Panc1 (cell line): Measurements from ENCODE around the gene TRIM44. TPM values are rescaled to one million over a fixed set of nuclear protein-coding genes. Genes with fewer than 3 reads are reported as not detected.
"Not testable (repeated sequence)": the region's sequence is repeated elsewhere in the genome, so short reads cannot be mapped to it uniquely, and the experiment has no call there.

Experiments
- ATAC-seq: fragments of 200-7000 bp; cut with Tn5 transposase; 2 replicates; pipeline ENCODE4 v1.9.1; 2020; ENCODE audit warnings: mild to moderate bottlenecking, moderate library complexity
- BruUV-seq: library from RNA; stranded (reverse); fragments of 400-500 nt; replicated peaks from 2 replicates; lab custom pipeline; 2021; lab: Mats Ljungman, UMichigan
- CTCF ChIA-PET: fragments of 300-600 bp; sonication (Branson Sonifier 250); formaldehyde crosslinking; loops from one replicate; lab custom pipeline; 2022; ENCODE audit warnings: antibody characterized with exemption; lab: Charles Lee
- POLR2A ChIA-PET: fragments of 300-600 bp; sonication (Branson Sonifier 250); formaldehyde crosslinking; loops from one replicate; lab custom pipeline; 2022; ENCODE audit warnings: antibody characterized with exemption; lab: Charles Lee
- DNase-seq: peaks from one replicate; pipeline ENCODE4 v3.0.0-alpha.2; 2010; ENCODE audit warnings: low read depth, low spot score
- H3K27ac ChIP-seq: 2 replicates; pipeline ENCODE4 v1.5.1; 2011; ENCODE audit warnings: mild to moderate bottlenecking, low read length, inconsistent platforms
- H3K27me3 ChIP-seq: fragments of 200-500 bp; sonication (Bioruptor generic); 2 replicates; pipeline ENCODE4 v1.6.0; 2014; ENCODE audit warnings: low read length, inconsistent platforms; ENCODE audit not compliant: control insufficient read depth, insufficient read depth
- H3K36me3 ChIP-seq: fragments of 200-500 bp; sonication (Bioruptor generic); 2 replicates; pipeline ENCODE4 v1.5.1; 2014; ENCODE audit warnings: inconsistent platforms, mild to moderate bottlenecking, low read length, moderate library complexity; ENCODE audit not compliant: control insufficient read depth, insufficient read depth
- H3K4me1 ChIP-seq: 2 replicates; pipeline ENCODE4 v1.5.1; 2011; ENCODE audit warnings: inconsistent platforms, mild to moderate bottlenecking, low read length, moderate library complexity; ENCODE audit not compliant: control insufficient read depth, insufficient read depth
- H3K4me3 ChIP-seq, 2 experiments: 2 replicates each; pipeline ENCODE4 v1.5.1; 2011 to 2012; ENCODE audit warnings: low read depth in 2 of 2, low read length in 2 of 2, mild to moderate bottlenecking in 2 of 2, inconsistent platforms in 1 of 2, moderate library complexity in 1 of 2
- H3K9me3 ChIP-seq: fragments of 200-500 bp; sonication (Bioruptor generic); 2 replicates; pipeline ENCODE4 v1.5.1; 2014; ENCODE audit warnings: low read depth, mild to moderate bottlenecking, inconsistent platforms, low read length, moderate library complexity; ENCODE audit not compliant: control insufficient read depth, insufficient read depth
- POLR2AphosphoS5 ChIP-seq: IDR thresholded peaks from 2 replicates; pipeline ENCODE4 v1.6.1; 2012; ENCODE audit warnings: mild to moderate bottlenecking, low read depth, low read length, moderate library complexity
- SIN3A ChIP-seq: IDR thresholded peaks from 2 replicates; pipeline ENCODE4 v1.6.1; 2012; ENCODE audit warnings: low read depth, mild to moderate bottlenecking, low read length, moderate library complexity, borderline replicate concordance; ENCODE audit not compliant: insufficient read depth
- TCF7L2 ChIP-seq: IDR thresholded peaks from 2 replicates; pipeline ENCODE4 v1.6.1; 2011; ENCODE audit warnings: mild to moderate bottlenecking, low read depth, low read length, inconsistent platforms
- in situ Hi-C: cut with HindIII; loops from 2 replicates; pipeline ENCODE4 v1.10.0; 2016; ENCODE audit warnings: low sequenced_read_pairs, low pct_unique_long_range_greater_than_20kb
- intact Hi-C: fragments of 100-400 bp; cut with micrococcal nuclease; formaldehyde crosslinking; loops from one replicate; pipeline ENCODE4 v1.10.0; 2022; ENCODE audit not compliant: unreplicated experiment
- total RNA-seq: library from RNA; stranded (reverse); gene quantifications from one replicate; pipeline ENCODE4 v1.2.1, GENCODE V29; 2021; ENCODE audit not compliant: unreplicated experiment
- TF ChIP-seq, protein P1 (sequence below): fragments of 450-650 bp; IDR thresholded peaks from 2 replicates; pipeline ENCODE4 v1.5.1; 2017; ENCODE audit warnings: mild to moderate bottlenecking
- TF ChIP-seq, protein P2 (sequence below), 2 experiments: IDR thresholded peaks; 2 replicates each; pipeline ENCODE4 v1.6.1; 2011 to 2012; ENCODE audit warnings: low read depth in 2 of 2, control low read depth in 1 of 2, low read length in 1 of 2, mild to moderate bottlenecking in 1 of 2, moderate library complexity in 1 of 2; ENCODE audit not compliant: insufficient read depth in 1 of 2

The TRIM44 gene
- total RNA-seq, 1 experiment from 2014 or later: 80.3 TPM

DNA sequence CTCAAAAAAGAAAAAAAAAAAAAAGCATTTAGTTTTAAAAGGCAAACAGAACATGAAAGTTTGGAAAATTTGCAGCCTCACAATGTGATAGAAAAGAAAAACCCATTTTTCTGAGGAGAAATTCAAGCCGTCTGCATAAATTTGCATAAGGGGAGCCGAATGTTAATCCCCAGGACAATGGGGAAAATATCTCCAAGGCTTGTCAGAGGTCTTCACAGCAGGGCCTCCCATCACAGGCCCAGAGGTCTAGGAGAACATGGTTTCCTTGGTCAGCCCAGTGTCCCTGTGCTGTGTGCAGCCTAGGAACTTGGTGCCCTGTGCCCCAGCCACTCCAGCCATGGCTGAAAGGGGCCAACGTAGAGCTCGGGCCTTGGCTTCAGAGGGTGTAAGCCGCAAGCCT is 109.1 kb downstream of the TRIM44 start:
- ATAC-seq: no peak
- H3K4me1 ChIP-seq: no peaks in the 10 kb centered on the region
- H3K9me3 ChIP-seq: no peaks in the 10 kb centered on the region
- TF ChIP-seq, protein P1, sequence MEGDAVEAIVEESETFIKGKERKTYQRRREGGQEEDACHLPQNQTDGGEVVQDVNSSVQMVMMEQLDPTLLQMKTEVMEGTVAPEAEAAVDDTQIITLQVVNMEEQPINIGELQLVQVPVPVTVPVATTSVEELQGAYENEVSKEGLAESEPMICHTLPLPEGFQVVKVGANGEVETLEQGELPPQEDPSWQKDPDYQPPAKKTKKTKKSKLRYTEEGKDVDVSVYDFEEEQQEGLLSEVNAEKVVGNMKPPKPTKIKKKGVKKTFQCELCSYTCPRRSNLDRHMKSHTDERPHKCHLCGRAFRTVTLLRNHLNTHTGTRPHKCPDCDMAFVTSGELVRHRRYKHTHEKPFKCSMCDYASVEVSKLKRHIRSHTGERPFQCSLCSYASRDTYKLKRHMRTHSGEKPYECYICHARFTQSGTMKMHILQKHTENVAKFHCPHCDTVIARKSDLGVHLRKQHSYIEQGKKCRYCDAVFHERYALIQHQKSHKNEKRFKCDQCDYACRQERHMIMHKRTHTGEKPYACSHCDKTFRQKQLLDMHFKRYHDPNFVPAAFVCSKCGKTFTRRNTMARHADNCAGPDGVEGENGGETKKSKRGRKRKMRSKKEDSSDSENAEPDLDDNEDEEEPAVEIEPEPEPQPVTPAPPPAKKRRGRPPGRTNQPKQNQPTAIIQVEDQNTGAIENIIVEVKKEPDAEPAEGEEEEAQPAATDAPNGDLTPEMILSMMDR: no peak
- TF ChIP-seq TCF7L2 (no peak), SIN3A (no peak), POLR2AphosphoS5 (no peak)
- TF ChIP-seq, protein P2, sequence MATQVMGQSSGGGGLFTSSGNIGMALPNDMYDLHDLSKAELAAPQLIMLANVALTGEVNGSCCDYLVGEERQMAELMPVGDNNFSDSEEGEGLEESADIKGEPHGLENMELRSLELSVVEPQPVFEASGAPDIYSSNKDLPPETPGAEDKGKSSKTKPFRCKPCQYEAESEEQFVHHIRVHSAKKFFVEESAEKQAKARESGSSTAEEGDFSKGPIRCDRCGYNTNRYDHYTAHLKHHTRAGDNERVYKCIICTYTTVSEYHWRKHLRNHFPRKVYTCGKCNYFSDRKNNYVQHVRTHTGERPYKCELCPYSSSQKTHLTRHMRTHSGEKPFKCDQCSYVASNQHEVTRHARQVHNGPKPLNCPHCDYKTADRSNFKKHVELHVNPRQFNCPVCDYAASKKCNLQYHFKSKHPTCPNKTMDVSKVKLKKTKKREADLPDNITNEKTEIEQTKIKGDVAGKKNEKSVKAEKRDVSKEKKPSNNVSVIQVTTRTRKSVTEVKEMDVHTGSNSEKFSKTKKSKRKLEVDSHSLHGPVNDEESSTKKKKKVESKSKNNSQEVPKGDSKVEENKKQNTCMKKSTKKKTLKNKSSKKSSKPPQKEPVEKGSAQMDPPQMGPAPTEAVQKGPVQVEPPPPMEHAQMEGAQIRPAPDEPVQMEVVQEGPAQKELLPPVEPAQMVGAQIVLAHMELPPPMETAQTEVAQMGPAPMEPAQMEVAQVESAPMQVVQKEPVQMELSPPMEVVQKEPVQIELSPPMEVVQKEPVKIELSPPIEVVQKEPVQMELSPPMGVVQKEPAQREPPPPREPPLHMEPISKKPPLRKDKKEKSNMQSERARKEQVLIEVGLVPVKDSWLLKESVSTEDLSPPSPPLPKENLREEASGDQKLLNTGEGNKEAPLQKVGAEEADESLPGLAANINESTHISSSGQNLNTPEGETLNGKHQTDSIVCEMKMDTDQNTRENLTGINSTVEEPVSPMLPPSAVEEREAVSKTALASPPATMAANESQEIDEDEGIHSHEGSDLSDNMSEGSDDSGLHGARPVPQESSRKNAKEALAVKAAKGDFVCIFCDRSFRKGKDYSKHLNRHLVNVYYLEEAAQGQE (IDR thresholded peaks at IDR 0.05; ENCODE audit: insufficient read depth in 1 of 2, low read depth in 2 of 2, low read length in 1 of 2): no peak
- CTCF ChIA-PET: interaction anchor here (1.5 kb wide), 1 partner anchor 50 kb away, joined by 3 read pairs; no protein-coding TSS in a partner anchor
- H3K27me3 ChIP-seq: no peaks in the 10 kb centered on the region
- no peak for DNase-seq
- in situ Hi-C loops (no loop called here), intact Hi-C loops (no loop called here)
- BruUV-seq: no TSS peak
- POLR2A ChIA-PET: no interaction called here
- H3K4me3 ChIP-seq: no peak overlapping the region
- H3K27ac ChIP-seq: no peak overlapping the region
- H3K36me3 ChIP-seq: no peaks in the 10 kb centered on the region

DNA sequence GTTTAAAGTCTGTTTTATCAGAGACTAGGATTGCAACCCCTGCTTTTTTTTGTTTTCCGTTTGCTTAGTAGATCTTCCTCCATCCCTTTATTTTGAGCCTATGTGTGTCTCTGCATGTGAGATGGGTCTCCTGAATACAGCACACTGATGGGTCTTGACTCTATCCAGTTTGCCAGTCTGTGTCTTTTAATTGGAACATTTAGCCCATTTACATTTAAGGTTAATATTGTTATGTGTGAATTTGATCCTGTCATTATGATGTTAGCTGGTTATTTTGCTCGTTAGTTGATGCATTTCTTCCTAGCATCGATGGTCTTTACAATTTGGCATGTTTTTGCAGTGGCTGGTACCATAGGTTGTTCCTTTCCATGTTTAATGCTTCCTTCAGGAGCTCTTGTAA is 114.7 kb downstream of the TRIM44 start:
- intact Hi-C loops, POLR2A ChIA-PET, CTCF ChIA-PET, H3K4me3 ChIP-seq, H3K27me3 ChIP-seq, H3K9me3 ChIP-seq, H3K27ac ChIP-seq, H3K36me3 ChIP-seq, DNase-seq, in situ Hi-C loops, ATAC-seq, H3K4me1 ChIP-seq, BruUV-seq: not testable (repeated sequence)

DNA sequence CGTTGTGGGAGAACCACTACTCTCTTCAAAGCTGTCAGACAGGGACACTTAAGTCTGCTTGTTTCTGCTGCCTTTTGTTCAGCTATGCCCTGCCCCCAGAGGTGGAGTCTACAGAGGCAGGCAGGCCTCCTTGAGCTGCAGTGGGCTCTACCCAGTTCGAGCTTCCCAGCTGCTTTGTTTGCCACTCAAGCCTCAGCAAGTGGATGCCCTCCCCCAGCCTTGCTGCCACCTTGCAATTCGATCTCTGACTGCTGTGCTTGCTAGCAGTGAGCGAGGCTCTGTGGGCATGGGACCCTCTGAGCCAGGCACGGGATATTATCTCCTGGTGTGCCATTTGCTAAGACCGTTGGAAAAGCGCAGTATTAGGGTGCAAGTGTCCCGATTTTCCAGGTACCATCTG is 116.4 kb downstream of the TRIM44 start:
- H3K36me3 ChIP-seq, DNase-seq, intact Hi-C loops, H3K27ac ChIP-seq, CTCF ChIA-PET, BruUV-seq, H3K4me1 ChIP-seq, H3K9me3 ChIP-seq, H3K4me3 ChIP-seq, ATAC-seq, in situ Hi-C loops, POLR2A ChIA-PET, H3K27me3 ChIP-seq: not testable (repeated sequence)
